Thyroid gland (tissue), 4 donors: ENCODE data around the gene SLC66A1. TPM values are rescaled to one million over a fixed set of nuclear protein-coding genes. Genes with fewer than 3 reads are reported as not detected.

ENCODE experiments used
- DNase-seq, 2 donors: peaks; one replicate each; pipeline ENCODE4 v3.0.0-alpha.2; 2019
- H3K27ac ChIP-seq, 3 donors: fragments of 200-600 bp; sonication (generic); 1 replicate in 2 of 3; 2 replicates in 1 of 3; pipeline ENCODE4 v1.5.1; 2016 to 2019; ENCODE audit warnings: mild to moderate bottlenecking in 1 of 3, moderate library complexity in 1 of 3
- H3K27me3 ChIP-seq: fragments of 200-600 bp; sonication (generic); one replicate; pipeline ENCODE4 v1.5.1; 2019
- H3K36me3 ChIP-seq, 2 donors: fragments of 200-600 bp; sonication (generic); one replicate each; pipeline ENCODE4 v1.5.1; 2016 to 2019
- H3K4me1 ChIP-seq, 2 donors: fragments of 200-600 bp; sonication (generic); one replicate each; pipeline ENCODE4 v1.5.1; 2017 to 2019
- H3K4me3 ChIP-seq, 3 donors: fragments of 200-600 bp; sonication (generic); replicated peaks in 1 of 3; 1 replicate in 2 of 3; 2 replicates in 1 of 3; pipeline ENCODE4 v1.5.1; 2016; ENCODE audit warnings: mild to moderate bottlenecking in 1 of 3
- H3K9me3 ChIP-seq: fragments of 200-600 bp; sonication (generic); one replicate; pipeline ENCODE4 v1.5.1; 2017
- POLR2A ChIP-seq, 2 donors: fragments of 450-650 bp; IDR thresholded peaks; one replicate each; pipeline ENCODE4 v1.6.1; 2017; ENCODE audit warnings: antibody characterized with exemption in 2 of 2, mild to moderate bottlenecking in 2 of 2, moderate library complexity in 1 of 2
- WGBS, 2 donors: methylation state at CpG; one replicate each; pipeline ENCODE4 v1.1.5; 2017; 5-methylcytosine and 5-hydroxymethylcytosine counted together
- intact Hi-C: fragments of 100-400 bp; cut with DNase I; formaldehyde crosslinking; loops from one replicate; pipeline ENCODE4 v1.15.1; 2023
- total RNA-seq, 4 donors: library from RNA; depleted of rRNA; stranded (reverse); fragments of >200 nt; gene quantifications; one replicate each; pipeline ENCODE4 v1.2.3, GENCODE V29; 2016
- TF ChIP-seq, protein P1 (sequence below), 6 experiments: fragments of 200-600 bp in 3 of 6; fragments of 450-650 bp in 3 of 6; sonication (generic) in 3 of 6; IDR thresholded peaks; one replicate each; pipeline ENCODE4 v1.5.1; 2016 to 2019; ENCODE audit warnings: antibody characterized with exemption in 6 of 6, mild to moderate bottlenecking in 2 of 6, inconsistent platforms in 1 of 6, moderate library complexity in 1 of 6

The SLC66A1 gene
- total RNA-seq, 4 donors from 2014 or later, result 17.6 to 24.6 (median 17.8) TPM

DNA sequence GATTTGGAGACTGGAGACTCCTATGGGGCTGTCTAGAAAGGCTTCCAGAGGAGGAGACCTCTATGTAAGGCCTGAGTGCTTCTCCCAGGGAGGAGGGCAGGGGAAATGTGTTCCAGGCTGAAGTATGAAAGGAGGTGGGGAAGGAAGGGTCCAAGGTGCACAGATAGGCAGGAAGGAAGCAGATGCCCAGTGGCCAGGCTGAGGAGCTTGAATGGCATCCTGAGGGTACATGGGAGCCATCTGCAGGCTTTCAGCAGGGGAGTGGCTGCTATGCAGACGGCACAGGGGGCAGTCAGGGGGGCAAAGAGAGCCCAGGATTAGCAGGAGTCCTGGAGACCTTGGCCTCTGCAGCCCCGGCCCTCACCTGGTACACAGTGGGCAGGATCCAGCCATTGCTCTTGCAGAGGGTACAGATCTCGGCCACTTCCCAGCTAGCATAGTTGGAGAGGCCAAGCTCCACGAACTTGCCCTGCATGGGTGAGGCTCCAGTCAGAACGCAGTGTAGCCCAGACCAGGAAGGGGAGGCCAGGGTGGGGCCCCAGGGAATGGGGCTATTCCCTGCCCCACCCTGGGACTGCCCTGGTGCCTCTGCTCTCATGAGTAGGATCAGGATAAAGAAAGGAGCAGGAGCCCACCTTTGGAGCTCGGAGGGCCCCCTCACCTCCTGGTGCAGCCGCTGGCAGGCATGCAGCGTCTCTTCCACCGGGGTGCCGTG, 4.2 kb upstream of the SLC66A1 start:
- DNase-seq, result no peak
- intact Hi-C loops, result no loop called here
- Histone ChIP-seq H3K36me3 (peaks cover 17 to 38% of the 10 kb centered on the region in 2 donors), H3K27me3 (no peaks in the 10 kb centered on the region), H3K4me3 (no peak overlapping the region), H3K27ac (no peak overlapping the region), H3K4me1 (peaks cover 9 to 13% of the 10 kb centered on the region in 2 donors), H3K9me3 (no peaks in the 10 kb centered on the region)
- WGBS, 2 donors, result 89 to 93% methylated on average over 10 of the region's 10 CpGs
- TF ChIP-seq POLR2A (IDR thresholded peaks at IDR 0.05), result no peak
- TF ChIP-seq, protein P1, sequence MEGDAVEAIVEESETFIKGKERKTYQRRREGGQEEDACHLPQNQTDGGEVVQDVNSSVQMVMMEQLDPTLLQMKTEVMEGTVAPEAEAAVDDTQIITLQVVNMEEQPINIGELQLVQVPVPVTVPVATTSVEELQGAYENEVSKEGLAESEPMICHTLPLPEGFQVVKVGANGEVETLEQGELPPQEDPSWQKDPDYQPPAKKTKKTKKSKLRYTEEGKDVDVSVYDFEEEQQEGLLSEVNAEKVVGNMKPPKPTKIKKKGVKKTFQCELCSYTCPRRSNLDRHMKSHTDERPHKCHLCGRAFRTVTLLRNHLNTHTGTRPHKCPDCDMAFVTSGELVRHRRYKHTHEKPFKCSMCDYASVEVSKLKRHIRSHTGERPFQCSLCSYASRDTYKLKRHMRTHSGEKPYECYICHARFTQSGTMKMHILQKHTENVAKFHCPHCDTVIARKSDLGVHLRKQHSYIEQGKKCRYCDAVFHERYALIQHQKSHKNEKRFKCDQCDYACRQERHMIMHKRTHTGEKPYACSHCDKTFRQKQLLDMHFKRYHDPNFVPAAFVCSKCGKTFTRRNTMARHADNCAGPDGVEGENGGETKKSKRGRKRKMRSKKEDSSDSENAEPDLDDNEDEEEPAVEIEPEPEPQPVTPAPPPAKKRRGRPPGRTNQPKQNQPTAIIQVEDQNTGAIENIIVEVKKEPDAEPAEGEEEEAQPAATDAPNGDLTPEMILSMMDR (IDR thresholded peaks at IDR 0.05), result no peak

DNA sequence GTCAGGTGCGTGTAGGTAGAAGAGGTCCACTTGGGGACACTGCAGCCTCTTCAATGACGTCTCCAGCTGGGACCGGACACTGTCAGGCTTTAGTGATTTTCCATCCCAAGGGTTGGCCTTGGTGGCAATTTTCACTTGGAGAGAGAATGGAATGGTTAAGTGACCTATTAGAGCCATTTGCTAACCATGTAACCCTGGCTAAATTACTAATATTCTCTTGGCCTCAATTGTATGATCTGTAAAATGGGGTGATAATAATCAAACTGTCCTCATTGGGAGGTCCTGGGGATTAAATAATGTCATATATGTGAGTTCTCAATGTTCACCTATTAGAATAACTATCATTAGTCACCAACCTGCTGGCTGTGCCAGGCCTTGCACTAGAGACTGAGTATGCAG, 3.6 kb upstream of the SLC66A1 start:
- Histone ChIP-seq H3K4me1 (peaks cover 9 to 19% of the 10 kb centered on the region in 2 donors), H3K27me3 (no peaks in the 10 kb centered on the region), H3K9me3 (no peaks in the 10 kb centered on the region), H3K4me3 (no peak overlapping the region), H3K36me3 (peaks cover 17 to 35% of the 10 kb centered on the region in 2 donors), H3K27ac (no peak overlapping the region)
- WGBS, 2 donors, result 86 to 92% methylated on average over 1 to 3 of the region's 3 CpGs
- DNase-seq, result no peak
- TF ChIP-seq, protein P1 (IDR thresholded peaks at IDR 0.05), result no peak
- TF ChIP-seq POLR2A (IDR thresholded peaks at IDR 0.05), result no peak
- intact Hi-C loops, result no loop called here

DNA sequence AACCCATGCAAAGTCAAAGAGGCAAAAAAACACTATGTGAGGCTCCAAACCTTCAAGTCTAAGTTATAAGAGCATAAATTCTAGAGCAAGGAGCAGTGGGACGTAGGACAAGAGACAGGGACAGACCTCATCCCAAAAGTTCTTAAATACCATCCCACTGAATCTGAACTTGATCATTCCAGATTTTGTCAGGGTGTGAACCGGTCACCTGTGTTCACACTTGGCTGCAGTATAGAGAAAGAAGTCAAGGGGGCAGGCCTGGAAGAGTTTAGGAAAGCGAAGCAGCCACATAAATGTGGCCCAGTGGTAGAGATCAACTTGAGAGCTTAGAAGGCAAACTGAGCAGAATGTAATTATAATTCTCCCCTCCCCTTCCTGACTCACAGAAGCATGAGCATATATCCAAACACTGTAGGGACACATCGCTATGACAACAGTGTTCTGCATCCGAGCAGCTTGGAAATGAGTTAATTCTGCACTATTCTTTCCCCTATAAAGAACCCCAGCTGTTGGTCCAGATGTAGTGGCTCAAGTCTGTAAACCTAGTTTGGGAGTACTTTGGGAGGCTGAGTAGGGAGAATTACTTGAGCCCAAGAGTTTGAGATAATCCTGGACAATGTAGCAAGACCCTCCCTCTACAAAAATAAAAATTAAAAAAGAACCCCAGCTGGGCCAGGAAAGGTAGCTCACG, 2.9 kb upstream of the SLC66A1 start:
- peaks cover 9 to 20% of the 10 kb centered on the region in 2 donors for H3K4me1 ChIP-seq
- DNase-seq, result no peak
- intact Hi-C loops, result no loop called here
- 79 to 93% methylated on average over 6 of the region's 6 CpGs for WGBS, 2 donors
- H3K4me3 ChIP-seq, result no peak overlapping the region
- no peaks in the 10 kb centered on the region for H3K9me3 ChIP-seq
- no peak overlapping the region for H3K27ac ChIP-seq
- peaks cover 17 to 28% of the 10 kb centered on the region in 2 donors for H3K36me3 ChIP-seq
- no peak for TF ChIP-seq POLR2A (IDR thresholded peaks at IDR 0.05)
- TF ChIP-seq, protein P1 (IDR thresholded peaks at IDR 0.05), result no peak
- no peaks in the 10 kb centered on the region for H3K27me3 ChIP-seq

DNA sequence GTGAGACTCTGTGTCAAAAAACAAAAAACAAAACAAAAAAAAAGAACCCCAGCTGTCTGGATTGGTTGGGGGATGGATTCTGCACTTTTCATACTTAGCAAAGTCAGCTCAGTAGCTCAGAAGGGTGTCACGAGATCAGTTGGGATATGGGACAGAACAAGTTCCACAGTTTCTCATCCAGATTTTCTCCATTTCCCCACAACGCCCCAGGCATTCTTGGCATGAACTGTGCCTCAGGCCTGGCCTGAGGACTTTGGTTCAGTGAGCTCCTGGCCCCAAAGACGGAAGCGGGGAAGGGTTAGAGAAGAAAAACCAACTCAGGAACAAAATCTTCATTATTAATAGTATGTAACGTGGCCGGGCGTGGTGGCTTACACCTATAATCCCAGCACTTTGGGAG, 2.1 kb upstream of the SLC66A1 start:
- H3K27me3 ChIP-seq, result no peaks in the 10 kb centered on the region
- no peak for DNase-seq
- no peak overlapping the region for H3K27ac ChIP-seq
- H3K4me3 ChIP-seq, result no peak overlapping the region
- no peaks in the 10 kb centered on the region for H3K9me3 ChIP-seq
- peaks cover 9 to 20% of the 10 kb centered on the region in 2 donors for H3K4me1 ChIP-seq
- 91 to 95% methylated on average over 7 of the region's 7 CpGs for WGBS, 2 donors
- TF ChIP-seq, protein P1 (IDR thresholded peaks at IDR 0.05), result no peak
- TF ChIP-seq POLR2A (IDR thresholded peaks at IDR 0.05), result no peak
- intact Hi-C loops, result no loop called here
- H3K36me3 ChIP-seq, result peaks cover 17 to 22% of the 10 kb centered on the region in 2 donors
